CD14-positive monocyte (primary cell): ENCODE data around the gene UGT8. TPM values are rescaled to one million over a fixed set of nuclear protein-coding genes. Genes with fewer than 3 reads are reported as not detected.

Source experiments
- DNase-seq, 3 donors: peaks; one replicate each; pipeline ENCODE4 v3.0.0-alpha.2; 2011 to 2022
- H2AFZ ChIP-seq: 2 replicates; pipeline ENCODE4 v1.6.0; 2012; ENCODE audit warnings: mild to moderate bottlenecking, low read depth, low read length, inconsistent platforms; ENCODE audit not compliant: insufficient read depth, poor library complexity, severe bottlenecking
- H3K27ac ChIP-seq, 2 donors: 1 replicate in 1 of 2; 2 replicates in 1 of 2; pipeline ENCODE4 v1.5.1; 2012 to 2013; ENCODE audit warnings: low read length in 2 of 2, control low read depth in 1 of 2, inconsistent platforms in 1 of 2, low read depth in 1 of 2, mild to moderate bottlenecking in 1 of 2
- H3K27me3 ChIP-seq, 2 donors: one replicate each; pipeline versions ENCODE4 v1.6.0 to v1.6.1; 2011 to 2013; ENCODE audit warnings: low read length in 2 of 2; ENCODE audit not compliant: control insufficient read depth in 2 of 2, insufficient read depth in 2 of 2
- H3K36me3 ChIP-seq, 2 donors: replicated peaks in 1 of 2; 1 replicate in 1 of 2; 2 replicates in 1 of 2; pipeline versions ENCODE4 v1.5.1 to v1.6.1; 2012 to 2013; ENCODE audit warnings: low read length in 2 of 2, control low read depth in 1 of 2, inconsistent platforms in 1 of 2, mild to moderate bottlenecking in 1 of 2; ENCODE audit not compliant: insufficient read depth in 2 of 2, control insufficient read depth in 1 of 2
- H3K4me1 ChIP-seq, 2 donors: 1 replicate in 1 of 2; 2 replicates in 1 of 2; pipeline versions ENCODE4 v1.5.1 to v1.6.1; 2012 to 2013; ENCODE audit warnings: low read length in 2 of 2, control low read depth in 1 of 2, inconsistent platforms in 1 of 2, mild to moderate bottlenecking in 1 of 2, moderate library complexity in 1 of 2; ENCODE audit not compliant: insufficient read depth in 2 of 2, control insufficient read depth in 1 of 2
- H3K4me2 ChIP-seq: replicated peaks from 2 replicates; pipeline ENCODE3; 2012; ENCODE audit warnings: low read length, moderate library complexity, mild to moderate bottlenecking; ENCODE audit not compliant: poor library complexity, severe bottlenecking; ENCODE audit errors: extremely low read depth
- H3K4me3 ChIP-seq, 3 experiments: fragments of 200-600 bp in 1 of 3; sonication (generic) in 1 of 3; replicated peaks in 1 of 3; 1 replicate in 2 of 3; 2 replicates in 1 of 3; pipeline ENCODE4 v1.5.1; 2011 to 2013; ENCODE audit warnings: low read length in 3 of 3, mild to moderate bottlenecking in 3 of 3, control low read depth in 2 of 3, low read depth in 2 of 3, inconsistent platforms in 1 of 3, moderate library complexity in 1 of 3
- H3K79me2 ChIP-seq: 2 replicates; pipeline ENCODE4 v1.6.0; 2012; ENCODE audit warnings: mild to moderate bottlenecking, control low read depth, inconsistent platforms, low read length, moderate library complexity; ENCODE audit not compliant: insufficient read depth
- H3K9ac ChIP-seq: 2 replicates; pipeline ENCODE4 v1.6.0; 2017; ENCODE audit warnings: low read length, mild to moderate bottlenecking; ENCODE audit not compliant: insufficient read depth, poor library complexity, severe bottlenecking
- H3K9me3 ChIP-seq, 2 donors: replicated peaks in 1 of 2; 1 replicate in 1 of 2; 2 replicates in 1 of 2; pipeline versions ENCODE4 v1.5.1 to v1.6.1; 2012 to 2013; ENCODE audit warnings: low read length in 2 of 2, control low read depth in 1 of 2; ENCODE audit not compliant: control insufficient read depth in 1 of 2, insufficient read depth in 1 of 2
- H4K20me1 ChIP-seq: 2 replicates; pipeline ENCODE4 v1.6.0; 2012; ENCODE audit warnings: mild to moderate bottlenecking, low read length, control low read depth, moderate library complexity; ENCODE audit not compliant: insufficient read depth
- H3K27ac Mint-ChIP-seq, 7 donors: one replicate each; pipeline ENCODE4 v1.8.0; 2020; ENCODE audit warnings: mild to moderate bottlenecking in 7 of 7, mixed read lengths in 7 of 7, moderate library complexity in 6 of 7, inconsistent platforms in 2 of 7
- H3K27me3 Mint-ChIP-seq, 3 donors: one replicate each; pipeline ENCODE4 v1.8.0; 2021 to 2022; ENCODE audit warnings: low read depth in 3 of 3, mild to moderate bottlenecking in 3 of 3, mixed read lengths in 3 of 3, moderate library complexity in 3 of 3, inconsistent platforms in 1 of 3
- H3K36me3 Mint-ChIP-seq, 2 donors: one replicate each; pipeline ENCODE4 v1.8.0; 2020; ENCODE audit warnings: mixed read lengths in 2 of 2, inconsistent platforms in 1 of 2, mild to moderate bottlenecking in 1 of 2
- H3K4me1 Mint-ChIP-seq: one replicate; pipeline ENCODE4 v1.8.0; 2020; ENCODE audit warnings: mild to moderate bottlenecking, mixed read lengths
- H3K4me3 Mint-ChIP-seq, 2 donors: one replicate each; pipeline ENCODE4 v1.8.0; 2020; ENCODE audit warnings: mild to moderate bottlenecking in 2 of 2, mixed read lengths in 2 of 2, moderate library complexity in 1 of 2
- H3K9me3 Mint-ChIP-seq, 7 donors: one replicate each; pipeline ENCODE4 v1.8.0; 2020 to 2022; ENCODE audit warnings: mixed read lengths in 7 of 7, mild to moderate bottlenecking in 6 of 7, moderate library complexity in 6 of 7, inconsistent platforms in 2 of 7
- WGBS: methylation state at CpG from one replicate; pipeline ENCODE4 v1.1.5; 2013; ENCODE audit warnings: missing lambda C conversion rate; ENCODE audit not compliant: insufficient coverage; 5-methylcytosine and 5-hydroxymethylcytosine counted together
- intact Hi-C, 2 donors: fragments of 100-400 bp; cut with micrococcal nuclease; formaldehyde crosslinking; loops; one replicate each; pipeline versions ENCODE4 v1.15.0 to v1.15.1; 2023
- polyA plus RNA-seq, 3 donors: library from polyadenylated mRNA; depleted of rRNA in 1 of 3; unstranded in 2 of 3; stranded (reverse) in 1 of 3; fragments of 300-500 nt in 2 of 3; fragments of >200 nt in 1 of 3; fragmentation: Illumina TruSeq in 2 of 3; gene quantifications; 1 replicate in 2 of 3; 2 replicates in 1 of 3; pipeline ENCODE4 v1.2.3, GENCODE V29; 2012 to 2021
- TF ChIP-seq, protein P1 (sequence below): fragments of 200-600 bp; IDR thresholded peaks from one replicate; pipeline ENCODE4 v1.8.0; 2022; ENCODE audit warnings: antibody characterized with exemption, mild to moderate bottlenecking

Gene UGT8
- polyA plus RNA-seq, 3 donors = not detected

DNA sequence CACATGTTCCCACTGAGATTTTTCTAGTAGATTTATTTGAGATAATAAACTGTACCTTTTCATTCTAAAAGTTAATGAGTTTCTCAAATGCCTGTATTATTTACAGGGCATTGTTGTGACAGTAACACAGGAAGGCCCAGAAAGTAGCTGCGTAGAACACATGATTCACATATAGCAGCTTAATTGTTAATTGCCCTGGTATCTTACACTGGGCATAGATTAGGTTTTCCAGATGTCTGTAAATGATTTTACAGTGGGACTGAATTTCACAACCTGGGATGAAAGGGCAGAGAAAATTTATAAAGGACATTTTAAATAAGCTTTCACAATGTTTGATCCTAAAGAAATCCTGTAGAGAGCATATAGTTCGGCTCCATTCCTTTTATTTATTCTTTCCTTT, 27.6 kb downstream of the UGT8 start:
- WGBS = 100% methylated on average over 1 of the region's 2 CpGs
- Histone ChIP-seq H3K9me3 (no peaks in the 10 kb centered on the region), H3K4me1 (no peaks in the 10 kb centered on the region), H3K36me3 (no peaks in the 10 kb centered on the region), H3K9ac (no peak overlapping the region), H3K27ac (no peak overlapping the region), H4K20me1 (no peaks in the 10 kb centered on the region), H3K27me3 (no peaks in the 10 kb centered on the region), H3K4me2 (no peak overlapping the region), H2AFZ (no peak overlapping the region), H3K4me3 (no peak overlapping the region), H3K79me2 (no peaks in the 10 kb centered on the region)
- intact Hi-C loops = no loop called here
- H3K9me3 Mint-ChIP-seq = peaks cover 0 to 1% (median 0%) of the 10 kb centered on the region in 7 donors
- no peak overlapping the region for H3K27ac Mint-ChIP-seq
- no peaks in the 10 kb centered on the region for H3K27me3 Mint-ChIP-seq
- TF ChIP-seq, protein P1, sequence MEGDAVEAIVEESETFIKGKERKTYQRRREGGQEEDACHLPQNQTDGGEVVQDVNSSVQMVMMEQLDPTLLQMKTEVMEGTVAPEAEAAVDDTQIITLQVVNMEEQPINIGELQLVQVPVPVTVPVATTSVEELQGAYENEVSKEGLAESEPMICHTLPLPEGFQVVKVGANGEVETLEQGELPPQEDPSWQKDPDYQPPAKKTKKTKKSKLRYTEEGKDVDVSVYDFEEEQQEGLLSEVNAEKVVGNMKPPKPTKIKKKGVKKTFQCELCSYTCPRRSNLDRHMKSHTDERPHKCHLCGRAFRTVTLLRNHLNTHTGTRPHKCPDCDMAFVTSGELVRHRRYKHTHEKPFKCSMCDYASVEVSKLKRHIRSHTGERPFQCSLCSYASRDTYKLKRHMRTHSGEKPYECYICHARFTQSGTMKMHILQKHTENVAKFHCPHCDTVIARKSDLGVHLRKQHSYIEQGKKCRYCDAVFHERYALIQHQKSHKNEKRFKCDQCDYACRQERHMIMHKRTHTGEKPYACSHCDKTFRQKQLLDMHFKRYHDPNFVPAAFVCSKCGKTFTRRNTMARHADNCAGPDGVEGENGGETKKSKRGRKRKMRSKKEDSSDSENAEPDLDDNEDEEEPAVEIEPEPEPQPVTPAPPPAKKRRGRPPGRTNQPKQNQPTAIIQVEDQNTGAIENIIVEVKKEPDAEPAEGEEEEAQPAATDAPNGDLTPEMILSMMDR = no peak
- DNase-seq = no peak
- no peaks in the 10 kb centered on the region for H3K36me3 Mint-ChIP-seq
- no peak overlapping the region for H3K4me3 Mint-ChIP-seq
- H3K4me1 Mint-ChIP-seq = no peaks in the 10 kb centered on the region

DNA sequence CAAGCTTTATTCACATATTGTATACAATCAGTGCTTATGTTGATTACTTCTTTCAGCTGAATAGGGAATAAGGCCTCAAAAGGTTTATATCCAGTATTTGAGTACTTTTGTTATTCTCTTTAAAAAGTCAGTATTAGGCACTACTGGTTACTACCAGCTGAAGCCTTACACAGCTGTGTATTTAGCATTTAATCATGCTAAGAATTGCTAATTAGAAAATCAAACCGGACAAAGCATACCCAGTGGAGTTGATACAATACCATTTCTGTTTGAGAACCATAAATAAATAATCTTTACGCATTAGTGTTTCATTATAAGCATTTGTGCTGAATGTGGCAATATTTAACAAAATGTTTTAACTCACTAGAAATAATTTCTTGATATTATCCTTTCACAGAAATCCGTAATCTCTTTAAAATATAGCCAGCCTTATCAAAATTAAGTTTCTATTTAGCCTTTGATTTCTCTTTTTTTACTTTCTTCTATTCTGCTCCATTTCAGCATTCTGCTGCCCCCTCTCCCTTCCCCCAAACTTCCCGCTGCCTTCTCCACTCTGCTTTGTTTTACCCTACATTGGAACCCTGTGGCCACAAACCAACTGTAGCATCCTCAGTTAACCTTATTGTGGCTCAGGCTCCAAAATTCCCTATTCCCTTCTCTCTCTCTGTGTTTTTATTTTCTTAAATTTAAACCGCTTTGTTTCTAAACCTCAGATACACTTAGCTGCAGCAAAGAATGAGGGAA, 37.8 kb downstream of the UGT8 start:
- intact Hi-C loops = no loop called here
- Histone ChIP-seq H3K9me3 (no peaks in the 10 kb centered on the region), H3K27me3 (no peaks in the 10 kb centered on the region), H3K27ac (no peak overlapping the region), H4K20me1 (no peaks in the 10 kb centered on the region), H3K4me3 (no peak overlapping the region), H2AFZ (no peak overlapping the region), H3K4me2 (no peak overlapping the region), H3K79me2 (no peaks in the 10 kb centered on the region), H3K36me3 (no peaks in the 10 kb centered on the region), H3K9ac (no peak overlapping the region), H3K4me1 (no peaks in the 10 kb centered on the region)
- Mint-ChIP-seq H3K27ac (no peak overlapping the region), H3K9me3 (peaks cover 0 to 12% (median 0%) of the 10 kb centered on the region in 7 donors), H3K27me3 (no peaks in the 10 kb centered on the region), H3K36me3 (no peaks in the 10 kb centered on the region), H3K4me1 (no peaks in the 10 kb centered on the region), H3K4me3 (no peak overlapping the region)
- no peak for DNase-seq
- TF ChIP-seq, protein P1 = no peak
- 94% methylated on average over 2 of the region's 5 CpGs for WGBS
